Posterior vena cava (tissue), 2 donors: Measurements from ENCODE around the gene NEGR1. TPM values are rescaled to one million over a fixed set of nuclear protein-coding genes. Genes with fewer than 3 reads are reported as not detected.
A peak's percentile ranks its signal among the peaks of the same experiment; 100 is the strongest.

Experiments used
- DNase-seq: peaks from one replicate; pipeline ENCODE4 v3.0.0-alpha.2; 2020; ENCODE audit warnings: low spot score
- intact Hi-C, 2 donors: fragments of 100-400 bp; cut with DNase I; formaldehyde crosslinking; loops; one replicate each; pipeline versions ENCODE4 v1.14.1 to v1.14.2; 2022 to 2023
- long read RNA-seq, 2 donors: library from polyadenylated mRNA; unstranded; transcript quantifications; one replicate each; pipeline ENCODE4 v2.0.0, GENCODE V29; 2020 to 2021
- total RNA-seq, 2 donors: library from RNA; stranded (reverse); fragmentation: NEBNext Ultra II Directional; extraction: Animal tissue kit (Norgen Biotek cat#: 25700); gene quantifications; one replicate each; pipeline ENCODE4 v1.2.1, GENCODE V29; 2021
- donor health status: DM: yes; HTN: yes; CAD: no.
- donor health status: DM: yes; HTN: yes; CAD: no.

NEGR1 gene
- total RNA-seq = 10 to 100 TPM; 25.7 to 27.9 TPM
- long read RNA-seq, donor 1, partial matches to known transcripts = 3 of 17 reads
- long read RNA-seq, donor 1, other reads (novel, unspliced or antisense) = 14 of 17 reads
- long read RNA-seq, donor 2, partial matches to known transcripts = 0 of 3 reads
- long read RNA-seq, donor 2, other reads (novel, unspliced or antisense) = 3 of 3 reads

DNA sequence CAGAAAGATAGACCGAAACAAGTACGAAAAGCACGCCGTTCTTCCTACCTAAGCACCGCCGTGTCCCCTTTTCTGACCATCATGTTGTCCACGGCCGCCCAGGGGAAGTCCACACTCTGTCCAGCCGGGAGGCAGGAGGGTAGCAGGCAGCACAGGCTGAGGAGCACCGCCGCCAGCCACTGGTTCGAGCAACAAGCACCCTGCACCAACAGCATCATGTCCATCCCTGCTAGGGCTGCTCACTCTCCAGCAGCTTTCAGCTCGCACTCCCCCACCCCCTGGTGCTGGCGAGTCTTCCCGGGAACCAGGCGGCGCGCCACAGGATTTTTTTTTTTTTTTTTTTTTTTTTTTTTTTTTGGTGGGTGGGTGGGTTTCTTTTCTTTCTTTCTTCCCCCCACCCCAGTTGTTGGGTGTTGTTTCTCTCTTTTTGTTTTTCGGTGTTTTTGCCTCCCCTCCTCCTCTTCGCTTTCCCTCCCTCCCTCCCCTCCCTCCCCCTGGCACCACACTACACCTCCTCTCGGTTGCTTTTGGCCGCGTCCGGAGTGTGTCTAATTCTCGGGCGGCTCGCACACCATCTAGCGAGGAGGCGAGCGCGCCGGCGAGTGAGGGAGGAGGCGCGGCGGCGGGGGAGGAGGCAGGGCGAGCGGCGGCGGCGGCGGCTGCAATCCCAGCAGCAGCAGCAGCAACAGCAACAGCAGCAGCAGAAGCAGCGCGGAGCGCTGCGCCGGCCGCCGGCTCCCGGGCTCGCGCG is at the start of gene NEGR1:
NEGR1 (minus strand) TSS at position 269 of the 751 bp plus-strand sequence.
- DNase-seq = peak; percentile 96
- intact Hi-C loops = loop anchor here in 1 of 2 donors (10.0 kb wide), 1 partner anchor 708 kb away; no protein-coding TSS in a partner anchor

GRCh38 chr1:72326494-72326893 is 44.2 kb upstream of the NEGR1 start:
- intact Hi-C loops = no loop called here
- DNase-seq = no peak

GRCh38 chr1:72324451-72324850 is 42.1 kb upstream of the NEGR1 start:
- DNase-seq = no peak
- intact Hi-C loops = no loop called here

GRCh38 chr1:72322910-72323309 is 40.6 kb upstream of the NEGR1 start:
- intact Hi-C loops = no loop called here
- no peak for DNase-seq

GRCh38 chr1:72296501-72296900 is 14.2 kb upstream of the NEGR1 start:
- DNase-seq = no peak
- intact Hi-C loops = no loop called here

DNA sequence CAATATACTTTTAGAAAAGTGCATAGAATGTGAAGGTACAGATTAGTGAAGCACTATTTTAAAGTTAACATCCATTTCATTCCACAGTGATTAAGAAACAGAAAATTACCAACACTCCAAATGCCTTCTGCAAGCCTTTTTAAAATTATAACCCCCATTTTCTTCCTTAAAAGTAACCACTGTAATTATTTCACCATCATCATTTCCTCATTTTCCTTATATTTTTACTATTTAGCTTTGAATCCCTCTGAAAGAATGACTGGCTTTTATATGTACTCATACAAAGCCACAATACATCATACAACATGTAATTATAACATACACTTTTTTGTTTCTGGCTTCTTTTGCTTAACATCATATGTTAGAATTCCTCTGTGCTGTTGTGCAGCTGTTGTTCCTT is 6.5 kb upstream of the NEGR1 start:
- no peak for DNase-seq
- intact Hi-C loops = loop anchor here in 1 of 2 donors (10.0 kb wide), 1 partner anchor 714 kb away; no protein-coding TSS in a partner anchor

DNA sequence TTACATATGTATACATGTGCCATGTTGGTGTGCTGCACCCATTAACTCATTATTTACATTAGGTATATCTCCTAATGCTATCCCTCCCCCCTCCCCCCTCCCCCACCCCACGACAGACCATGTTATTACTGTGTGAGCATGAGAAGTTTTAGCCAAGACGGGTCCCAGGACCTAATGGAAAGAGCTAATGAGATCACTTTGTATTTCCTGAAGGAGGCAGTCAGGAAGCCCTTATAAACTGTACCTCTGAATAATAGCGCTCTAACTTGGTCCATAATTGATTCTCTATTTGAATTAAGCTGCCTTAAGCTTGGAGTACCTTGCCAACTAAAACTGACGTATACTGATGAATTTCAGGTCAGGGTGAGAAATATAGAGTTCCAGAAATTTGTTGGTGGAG is 4.1 kb upstream of the NEGR1 start:
- no peak for DNase-seq
- intact Hi-C loops = loop anchor here in 1 of 2 donors (10.0 kb wide), 1 partner anchor 712 kb away; no protein-coding TSS in a partner anchor

DNA sequence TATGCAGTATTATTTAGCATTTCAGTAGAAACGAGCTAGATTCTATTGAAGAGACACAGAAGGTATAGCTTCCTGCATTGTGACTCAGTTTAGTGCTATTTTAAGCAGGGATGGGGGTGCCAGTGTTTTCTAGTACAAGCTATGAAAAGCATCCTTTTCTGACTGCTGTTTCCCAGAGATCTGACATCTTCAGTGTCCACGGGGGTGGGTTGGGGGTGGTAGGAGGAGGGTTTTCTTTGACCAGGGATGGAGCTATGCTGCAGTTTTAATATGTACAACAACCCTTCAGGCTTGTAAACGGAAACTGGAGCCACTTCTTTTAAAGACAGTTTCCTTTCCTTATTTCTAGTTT is 2.7 kb upstream of the NEGR1 start:
- DNase-seq = no peak
- intact Hi-C loops = loop anchor here in 1 of 2 donors (10.0 kb wide), 1 partner anchor 710 kb away; no protein-coding TSS in a partner anchor

DNA sequence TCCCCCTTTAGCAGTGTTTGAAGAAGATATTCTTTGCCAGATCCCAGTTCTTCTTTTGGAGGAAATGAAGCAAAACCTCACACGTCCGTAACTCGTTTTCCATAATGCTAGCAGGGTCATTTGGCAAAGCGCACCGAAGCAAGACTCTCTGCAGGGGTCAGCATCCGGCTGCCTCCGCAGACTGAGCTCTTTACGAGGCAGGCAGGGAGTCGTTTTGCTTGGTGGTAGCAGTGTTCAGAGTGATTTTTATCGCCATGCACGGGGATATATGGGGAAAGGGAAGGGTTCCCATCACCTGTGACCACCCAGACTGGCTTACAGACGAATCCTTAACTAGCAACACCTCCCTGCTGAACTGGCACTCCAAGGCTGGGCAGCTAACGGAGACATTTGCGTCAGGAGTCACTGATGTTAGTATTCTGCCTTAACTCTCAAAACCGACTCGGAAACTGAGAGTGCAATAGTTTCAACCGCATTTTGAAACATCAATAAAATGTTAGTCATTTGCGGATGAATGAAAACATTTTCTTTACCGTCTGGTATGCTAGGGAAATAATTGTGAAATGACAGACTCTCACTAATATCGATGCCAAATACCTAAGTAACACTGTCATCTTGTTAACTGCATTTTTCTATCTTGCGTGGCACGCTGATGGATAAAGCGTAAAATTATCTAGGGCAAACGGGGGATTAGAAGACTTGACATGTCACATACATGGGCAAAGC is 2.2 kb upstream of the NEGR1 start:
- DNase-seq = peak; percentile 76

DNA sequence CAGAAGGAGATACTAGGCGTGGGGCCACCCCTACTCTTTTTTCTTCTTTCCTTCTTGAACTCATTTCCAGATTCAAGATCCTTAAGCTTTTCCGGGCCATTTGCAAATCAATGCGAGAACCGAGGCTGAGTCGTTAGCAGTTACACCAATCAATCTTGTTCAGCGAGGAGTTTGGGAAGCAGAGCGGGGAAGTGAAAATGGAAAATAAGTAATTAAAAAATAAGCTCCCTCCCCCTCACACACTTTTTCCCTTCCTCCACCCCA is 1.7 kb upstream of the NEGR1 start:
- no peak for DNase-seq
- intact Hi-C loops = loop anchor here in 1 of 2 donors (10.0 kb wide), 1 partner anchor 709 kb away; no protein-coding TSS in a partner anchor

More for the DNA sequence above, 2.2 kb upstream of the NEGR1 start:
- intact Hi-C loops = loop anchor here in 1 of 2 donors (10.0 kb wide), 1 partner anchor 710 kb away; no protein-coding TSS in a partner anchor

GRCh38 chr1:72283307-72284083 is 1.2 kb upstream of the NEGR1 start:
- intact Hi-C loops = loop anchor here in 1 of 2 donors (10.0 kb wide), 1 partner anchor 709 kb away; no protein-coding TSS in a partner anchor

GRCh38 chr1:72283022-72283306 is 625 bp upstream of the NEGR1 start:
- DNase-seq = no peak
- intact Hi-C loops = loop anchor here in 1 of 2 donors (10.0 kb wide), 1 partner anchor 708 kb away; no protein-coding TSS in a partner anchor

More at GRCh38 chr1:72283307-72284083, 1.2 kb upstream of the NEGR1 start:
- peak; percentile 90 for DNase-seq

DNA sequence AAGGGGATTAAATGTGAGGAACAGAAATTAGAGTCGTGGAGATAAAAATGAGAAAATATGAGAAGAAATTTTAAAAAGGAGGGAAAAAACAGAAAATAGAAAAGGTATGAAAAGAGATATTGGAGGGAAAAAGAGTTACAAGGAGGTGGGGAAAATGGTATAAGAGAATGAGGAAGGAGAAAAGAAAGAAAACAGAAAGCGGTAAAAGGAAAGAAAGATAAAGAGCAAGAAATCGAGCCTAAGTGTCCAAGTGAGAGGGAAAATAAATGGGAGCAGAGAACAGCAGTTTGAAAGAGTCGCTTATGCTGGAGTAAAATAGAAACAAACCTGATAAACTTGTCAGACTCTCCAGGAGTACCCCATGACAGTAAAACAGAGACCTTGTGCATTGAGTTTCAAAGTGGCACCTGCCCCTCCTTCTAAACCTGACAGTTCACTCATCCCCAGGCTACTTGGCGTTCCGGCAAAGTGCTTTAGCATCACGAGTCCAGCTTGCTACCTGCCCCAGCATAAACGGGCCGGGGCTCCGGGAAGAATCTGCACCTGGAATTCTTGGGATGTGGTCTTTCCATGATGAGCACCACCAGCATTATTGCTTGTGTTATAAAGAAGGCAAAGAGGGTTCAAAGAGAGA is 585 bp downstream of the NEGR1 start:
- DNase-seq = no peak
- intact Hi-C loops = loop anchor here in 1 of 2 donors (10.0 kb wide), 1 partner anchor 707 kb away; no protein-coding TSS in a partner anchor

GRCh38 chr1:72281144-72281543 is 1.2 kb downstream of the NEGR1 start:
- DNase-seq = no peak
- intact Hi-C loops = loop anchor here in 1 of 2 donors (10.0 kb wide), 1 partner anchor 706 kb away; no protein-coding TSS in a partner anchor

DNA sequence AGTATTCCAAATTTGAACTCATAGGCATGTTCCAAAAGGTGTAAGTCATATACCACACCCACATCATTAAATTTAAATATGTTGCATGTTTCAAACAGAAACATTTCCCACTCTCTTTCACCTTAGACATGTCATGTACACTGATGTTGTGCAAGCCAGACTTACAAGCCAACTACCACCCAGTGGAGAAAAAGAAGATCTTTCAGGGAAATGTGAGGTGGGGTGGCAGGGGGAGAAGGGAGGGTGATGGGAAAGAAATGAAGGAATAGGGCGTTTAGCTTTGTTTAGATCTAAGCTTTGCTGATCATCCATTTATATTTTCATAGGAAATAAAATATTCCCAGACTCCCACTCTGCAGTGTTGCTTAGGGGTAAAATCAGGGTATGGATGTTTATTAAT is 1.6 kb downstream of the NEGR1 start:
- intact Hi-C loops = loop anchor here in 1 of 2 donors (10.0 kb wide), 1 partner anchor 706 kb away; no protein-coding TSS in a partner anchor
- DNase-seq = no peak

GRCh38 chr1:72280131-72280530 is 2.2 kb downstream of the NEGR1 start:
- no peak for DNase-seq
- intact Hi-C loops = loop anchor here in 1 of 2 donors (10.0 kb wide), 1 partner anchor 705 kb away; no protein-coding TSS in a partner anchor

DNA sequence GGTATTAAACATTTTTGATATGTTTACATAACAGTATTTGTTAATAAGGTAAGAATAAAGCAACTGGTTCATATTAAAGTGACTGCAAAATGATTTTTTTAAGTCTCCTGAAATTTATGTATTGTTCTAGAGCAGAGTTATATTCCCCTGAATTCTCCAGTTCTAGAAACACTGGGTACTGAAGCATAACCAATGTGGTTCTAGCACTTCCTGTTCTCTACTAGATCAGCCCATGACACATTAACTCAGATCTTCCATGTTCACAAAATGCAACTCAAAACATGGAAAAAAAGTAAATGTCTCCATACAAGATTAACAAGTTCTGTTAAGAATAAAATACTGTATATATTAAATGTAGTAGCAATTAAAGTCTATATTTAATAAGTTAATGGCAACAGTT is 3.9 kb downstream of the NEGR1 start:
- no peak for DNase-seq
- intact Hi-C loops = no loop called here

GRCh38 chr1:72271555-72272085 is 10.7 kb downstream of the NEGR1 start:
- intact Hi-C loops = no loop called here
- no peak for DNase-seq
